PC-3 (cell line): ENCODE data around the gene SDK1.

Experiments
- CTCF ChIP-seq: fragments of 300-600 bp; sonication (generic); conservative IDR thresholded peaks from 2 replicates; pipeline ENCODE4 v1.5.1; 2017; ENCODE audit warnings: antibody characterized with exemption, low read depth, mild to moderate bottlenecking, low read length
- EZH2 ChIP-seq: fragments of 300-600 bp; sonication (generic); IDR thresholded peaks from one replicate; pipeline ENCODE4 v1.6.1; 2017; ENCODE audit warnings: antibody characterized with exemption, mild to moderate bottlenecking, low read length; ENCODE audit not compliant: unreplicated experiment
- EZH2phosphoT487 ChIP-seq: fragments of 300-600 bp; sonication (generic); IDR thresholded peaks from 2 replicates; pipeline ENCODE4 v1.6.1; 2018; ENCODE audit warnings: mild to moderate bottlenecking, antibody characterized with exemption, low read length, borderline replicate concordance

- no peak for TF ChIP-seq CTCF
- TF ChIP-seq EZH2, result no peak
- TF ChIP-seq EZH2phosphoT487, result no peak
Observed at GRCh38 chr7:3279147-3279818, 21.8 kb upstream of the SDK1 start.
